GM12892 (cell line): ENCODE measurements around the gene KIAA1217.
"Not testable (repeated sequence)": the region's sequence is repeated elsewhere in the genome, so short reads cannot be mapped to it uniquely, and the experiment has no call there.

Experiments used
- DNase-seq: peaks from one replicate; pipeline ENCODE4 v3.0.0; 2011; ENCODE audit not compliant: insufficient read length
- FAIRE-seq: peaks from 2 replicates; lab custom pipeline; 2011; peaks lifted over from hg19 to GRCh38; lab: Jason Lieb, UNC
- POLR2A ChIP-seq: IDR thresholded peaks from 2 replicates; pipeline ENCODE4 v1.6.1; 2011; ENCODE audit warnings: low read depth, low read length, control low read depth
- POLR2AphosphoS5 ChIP-seq: IDR thresholded peaks from 2 replicates; pipeline ENCODE4 v1.6.1; 2011; ENCODE audit warnings: low read depth, low read length, control low read depth
- TAF1 ChIP-seq: IDR thresholded peaks from 2 replicates; pipeline ENCODE4 v1.6.1; 2011; ENCODE audit warnings: low read depth, mild to moderate bottlenecking, control low read depth, low read length, borderline replicate concordance

KIAA1217 gene

DNA sequence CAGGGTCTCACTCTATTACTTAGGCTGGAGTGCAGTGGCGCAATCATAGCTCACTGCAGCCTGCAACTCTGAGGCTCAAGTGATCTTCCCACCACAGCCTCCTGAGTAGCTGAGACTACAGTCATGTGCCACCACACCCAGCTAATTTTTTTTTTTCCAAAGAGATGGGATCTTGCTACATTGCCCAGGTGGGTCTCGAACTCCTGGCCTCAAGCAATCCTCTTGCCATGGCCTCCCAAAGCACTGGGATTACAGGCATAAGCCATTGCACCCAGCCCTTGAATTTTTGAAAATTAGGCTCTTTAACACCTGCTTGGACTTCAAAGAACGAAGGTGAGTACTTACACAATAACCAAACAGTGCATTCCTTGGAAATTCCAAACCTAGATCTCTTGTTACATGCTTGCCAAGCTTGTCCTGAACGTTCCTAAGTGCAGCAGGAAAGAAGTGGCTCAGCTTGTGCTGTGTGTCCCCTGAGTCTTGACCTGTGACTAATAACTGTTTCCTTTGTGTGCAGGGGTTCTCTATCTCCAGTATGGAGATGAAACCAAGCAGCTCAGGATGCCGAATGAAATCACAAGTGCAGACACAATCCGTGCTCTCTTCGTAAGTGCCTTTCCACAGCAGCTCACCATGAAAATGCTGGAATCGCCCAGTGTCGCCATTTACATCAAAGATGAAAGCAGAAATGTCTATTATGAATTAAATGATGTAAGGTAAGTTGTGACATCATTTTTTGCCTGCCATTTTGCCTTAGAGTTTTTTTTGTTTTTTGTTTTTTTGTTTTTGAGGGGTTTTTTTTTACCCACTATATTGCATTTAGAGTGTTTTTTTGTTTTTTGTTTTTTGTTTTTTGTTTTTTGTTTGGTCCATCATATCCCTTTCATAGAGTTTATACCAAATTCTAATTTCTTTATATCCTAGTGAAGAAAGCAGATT, 223.8 kb downstream of the KIAA1217 start:
- DNase-seq: no peak
- FAIRE-seq: peak; percentile 78
- TF ChIP-seq TAF1 (no peak), POLR2AphosphoS5 (no peak), POLR2A (no peak)

- FAIRE-seq: no peak
- TF ChIP-seq TAF1 (no peak), POLR2AphosphoS5 (no peak), POLR2A (no peak)
- DNase-seq: no peak
Observed at GRCh38 chr10:24433705-24434104, 224.8 kb downstream of the KIAA1217 start.

GRCh38 chr10:24434961-24435360, 226.0 kb downstream of the KIAA1217 start:
- no peak for DNase-seq
- TF ChIP-seq POLR2A: no peak
- no peak for TF ChIP-seq POLR2AphosphoS5
- no peak for TF ChIP-seq TAF1
- FAIRE-seq: no peak

DNA sequence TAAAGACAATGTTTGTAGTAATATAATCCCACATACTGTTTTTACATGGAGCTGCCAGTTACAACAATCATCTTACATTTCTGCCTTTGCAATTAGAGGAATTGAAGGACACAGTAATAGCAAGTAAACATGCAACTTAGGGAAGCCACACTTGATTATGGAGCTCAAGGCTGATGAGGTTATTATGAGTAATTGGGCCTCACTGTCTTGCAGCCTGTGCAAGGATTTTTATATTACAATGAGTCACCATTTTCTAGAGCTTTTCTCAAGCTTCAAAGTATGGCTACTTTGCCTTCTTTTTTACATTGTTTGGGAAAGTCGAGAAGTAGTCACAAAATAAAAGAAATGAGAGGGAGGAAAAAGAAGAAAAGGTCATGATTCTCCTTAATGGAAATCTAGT, 226.4 kb downstream of the KIAA1217 start:
- DNase-seq (no peak), FAIRE-seq (no peak)
- TF ChIP-seq POLR2A (no peak), POLR2AphosphoS5 (no peak), TAF1 (no peak)

GRCh38 chr10:24437302-24437701, 228.4 kb downstream of the KIAA1217 start:
- FAIRE-seq (no peak), DNase-seq (no peak)
- TF ChIP-seq POLR2A: no peak
- TF ChIP-seq TAF1: no peak
- no peak for TF ChIP-seq POLR2AphosphoS5

- DNase-seq (no peak), FAIRE-seq (no peak)
- no peak for TF ChIP-seq POLR2A
- no peak for TF ChIP-seq POLR2AphosphoS5
- TF ChIP-seq TAF1: no peak
Observed at GRCh38 chr10:24438800-24439199, 229.9 kb downstream of the KIAA1217 start.

DNA sequence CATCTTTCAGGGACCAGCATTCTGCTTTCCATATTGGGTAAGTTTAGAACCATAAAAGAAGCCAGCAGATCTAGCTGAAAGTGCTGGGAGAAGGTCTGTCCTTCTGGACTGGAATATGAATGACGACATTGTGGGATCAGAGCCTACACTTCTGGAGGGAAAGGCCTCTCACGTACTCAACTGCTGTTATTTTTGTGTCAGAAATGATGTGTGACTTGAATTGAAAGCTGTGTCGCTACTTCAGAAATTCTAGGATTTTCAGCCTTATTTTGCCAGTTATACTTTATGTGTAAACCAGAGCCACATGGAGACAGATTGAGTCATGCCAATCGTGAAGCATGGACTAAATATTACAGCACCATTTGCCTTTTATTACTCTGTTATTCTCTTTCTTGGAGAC, 231.0 kb downstream of the KIAA1217 start:
- FAIRE-seq (peak; percentile 27), DNase-seq (no peak)
- TF ChIP-seq POLR2AphosphoS5: no peak
- no peak for TF ChIP-seq POLR2A
- TF ChIP-seq TAF1: no peak

DNA sequence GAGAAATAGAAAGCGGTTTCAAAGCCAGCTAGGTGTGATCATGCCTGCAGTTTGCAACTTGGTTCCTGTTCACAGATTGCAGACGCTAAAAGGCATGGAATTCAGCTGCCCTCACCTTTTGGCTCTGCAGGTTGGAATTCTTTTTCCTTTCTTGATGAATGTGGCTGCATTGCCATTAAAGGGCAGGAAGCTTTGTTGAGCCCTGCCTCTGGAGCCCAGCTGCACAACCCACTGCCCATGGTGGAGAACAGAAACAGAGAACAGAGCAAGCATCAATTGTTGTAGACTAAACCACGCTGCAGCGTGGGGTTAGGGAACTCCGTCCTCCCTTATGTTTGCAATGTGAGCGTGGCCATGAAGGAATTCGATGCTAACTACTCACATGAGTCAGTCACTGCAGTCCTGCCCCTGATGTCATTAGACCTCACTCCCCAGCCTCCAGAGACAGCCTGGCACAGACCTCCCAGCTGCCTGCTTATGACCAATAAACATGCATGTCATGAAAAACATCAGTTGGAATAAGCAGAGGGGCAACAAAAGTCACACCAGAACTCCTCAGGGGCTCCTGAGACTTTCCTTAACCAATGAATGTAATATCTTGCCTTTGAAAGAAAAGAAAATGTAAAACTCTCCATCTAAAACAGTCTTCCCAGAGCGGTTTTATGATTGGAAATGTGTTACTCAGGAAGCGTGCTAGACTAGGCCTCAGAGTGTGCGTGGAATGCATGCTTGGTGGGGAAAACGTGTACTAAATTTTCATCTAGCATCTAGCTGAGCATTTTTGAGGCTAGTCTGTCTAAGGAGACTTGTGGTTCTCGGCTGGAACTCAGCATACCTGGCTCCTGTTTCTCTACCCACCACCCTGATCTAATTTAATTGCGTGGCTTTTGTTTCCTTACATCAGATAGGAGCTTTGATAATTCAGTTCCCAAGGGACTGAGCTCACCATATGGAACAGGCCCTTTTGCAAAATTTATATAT, 232.2 kb downstream of the KIAA1217 start:
- DNase-seq (no peak), FAIRE-seq (no peak)
- TF ChIP-seq POLR2A (no peak), POLR2AphosphoS5 (no peak), TAF1 (no peak)

GRCh38 chr10:24442234-24442633, 233.3 kb downstream of the KIAA1217 start:
- no peak for TF ChIP-seq POLR2AphosphoS5
- no peak for TF ChIP-seq TAF1
- no peak for TF ChIP-seq POLR2A
- DNase-seq: no peak
- FAIRE-seq: no peak

- DNase-seq, FAIRE-seq: not testable (repeated sequence)
Observed at GRCh38 chr10:24442641-24443174, 233.8 kb downstream of the KIAA1217 start.

- no peak for TF ChIP-seq POLR2A
- FAIRE-seq: no peak
- no peak for DNase-seq
Observed at GRCh38 chr10:24444337-24444736, 235.4 kb downstream of the KIAA1217 start.

DNA sequence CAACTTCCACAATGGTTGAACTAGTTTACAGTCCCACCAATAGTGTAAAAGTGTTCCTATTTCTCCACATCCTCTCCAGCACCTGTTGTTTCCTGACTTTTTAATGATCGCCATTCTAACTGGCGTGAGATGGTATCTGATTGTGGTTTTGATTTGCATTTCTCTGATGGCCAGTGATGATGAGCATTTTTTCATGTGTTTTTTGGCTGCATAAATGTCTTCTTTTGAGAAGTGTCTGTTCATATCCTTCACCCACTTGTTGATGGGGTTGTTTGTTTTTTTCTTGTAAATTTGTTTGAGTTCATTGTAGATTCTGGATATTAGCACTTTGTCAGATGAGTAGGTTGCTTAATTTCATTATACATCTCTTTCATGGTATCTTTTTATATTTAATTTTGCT, 237.0 kb downstream of the KIAA1217 start:
- not testable (repeated sequence) for DNase-seq

More for the DNA sequence above, 237.0 kb downstream of the KIAA1217 start:
- FAIRE-seq: not testable (repeated sequence)
